PFSK-1 (cell line): ENCODE data around the gene COA4.

ENCODE experiments used
- FOXP2 ChIP-seq: optimal IDR thresholded peaks from 2 replicates; pipeline ENCODE3; 2011; ENCODE audit warnings: borderline replicate concordance, control low read depth, inconsistent platforms; ENCODE audit not compliant: insufficient read depth; ENCODE audit errors: extremely low read length, extremely low read depth
- POLR2AphosphoS5 ChIP-seq: IDR thresholded peaks from 2 replicates; pipeline ENCODE4 v1.6.1; 2012; ENCODE audit warnings: low read depth, mild to moderate bottlenecking, control low read depth, low read length, moderate library complexity
- SIN3A ChIP-seq: IDR thresholded peaks from 2 replicates; pipeline ENCODE4 v1.6.1; 2012; ENCODE audit warnings: mild to moderate bottlenecking, low read length, moderate library complexity, borderline replicate concordance; ENCODE audit not compliant: insufficient read depth
- TAF1 ChIP-seq: IDR thresholded peaks from 2 replicates; pipeline ENCODE4 v1.6.1; 2012; ENCODE audit warnings: low read length, control low read depth, borderline replicate concordance; ENCODE audit not compliant: insufficient read depth
- TF ChIP-seq, protein P1 (sequence below), 2 experiments: IDR thresholded peaks; 2 replicates each; pipeline versions ENCODE4 v1.6.1 to v1.8.0; 2011 to 2012; ENCODE audit warnings: low read depth in 2 of 2, low read length in 2 of 2, control low read depth in 1 of 2, inconsistent platforms in 1 of 2, mild to moderate bottlenecking in 1 of 2, moderate library complexity in 1 of 2; ENCODE audit not compliant: insufficient read depth in 1 of 2

COA4 gene

DNA sequence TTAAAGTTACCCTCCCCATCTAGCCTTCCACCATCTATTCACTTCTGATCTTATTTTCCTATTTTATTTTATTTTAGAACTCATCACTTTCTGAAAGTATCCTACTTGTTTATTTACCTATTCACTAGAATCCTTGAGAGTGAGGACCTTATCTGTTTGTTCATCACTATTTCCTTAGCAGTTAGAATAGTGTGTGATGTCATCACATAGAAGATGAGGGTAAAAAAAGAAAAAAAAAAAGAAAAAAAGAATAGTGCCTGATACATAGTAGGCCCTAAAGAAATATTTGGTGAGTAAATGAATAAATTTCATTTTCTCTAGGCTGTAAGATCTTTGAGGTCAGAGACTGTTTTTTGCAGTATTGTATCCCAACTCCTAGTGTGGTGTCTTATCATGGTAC lies 36.8 kb upstream of the COA4 start:
- TF ChIP-seq SIN3A (no peak), FOXP2 (no peak), POLR2AphosphoS5 (no peak), TAF1 (no peak)
- TF ChIP-seq, protein P1, sequence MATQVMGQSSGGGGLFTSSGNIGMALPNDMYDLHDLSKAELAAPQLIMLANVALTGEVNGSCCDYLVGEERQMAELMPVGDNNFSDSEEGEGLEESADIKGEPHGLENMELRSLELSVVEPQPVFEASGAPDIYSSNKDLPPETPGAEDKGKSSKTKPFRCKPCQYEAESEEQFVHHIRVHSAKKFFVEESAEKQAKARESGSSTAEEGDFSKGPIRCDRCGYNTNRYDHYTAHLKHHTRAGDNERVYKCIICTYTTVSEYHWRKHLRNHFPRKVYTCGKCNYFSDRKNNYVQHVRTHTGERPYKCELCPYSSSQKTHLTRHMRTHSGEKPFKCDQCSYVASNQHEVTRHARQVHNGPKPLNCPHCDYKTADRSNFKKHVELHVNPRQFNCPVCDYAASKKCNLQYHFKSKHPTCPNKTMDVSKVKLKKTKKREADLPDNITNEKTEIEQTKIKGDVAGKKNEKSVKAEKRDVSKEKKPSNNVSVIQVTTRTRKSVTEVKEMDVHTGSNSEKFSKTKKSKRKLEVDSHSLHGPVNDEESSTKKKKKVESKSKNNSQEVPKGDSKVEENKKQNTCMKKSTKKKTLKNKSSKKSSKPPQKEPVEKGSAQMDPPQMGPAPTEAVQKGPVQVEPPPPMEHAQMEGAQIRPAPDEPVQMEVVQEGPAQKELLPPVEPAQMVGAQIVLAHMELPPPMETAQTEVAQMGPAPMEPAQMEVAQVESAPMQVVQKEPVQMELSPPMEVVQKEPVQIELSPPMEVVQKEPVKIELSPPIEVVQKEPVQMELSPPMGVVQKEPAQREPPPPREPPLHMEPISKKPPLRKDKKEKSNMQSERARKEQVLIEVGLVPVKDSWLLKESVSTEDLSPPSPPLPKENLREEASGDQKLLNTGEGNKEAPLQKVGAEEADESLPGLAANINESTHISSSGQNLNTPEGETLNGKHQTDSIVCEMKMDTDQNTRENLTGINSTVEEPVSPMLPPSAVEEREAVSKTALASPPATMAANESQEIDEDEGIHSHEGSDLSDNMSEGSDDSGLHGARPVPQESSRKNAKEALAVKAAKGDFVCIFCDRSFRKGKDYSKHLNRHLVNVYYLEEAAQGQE (IDR thresholded peaks at IDR 0.05; ENCODE audit: insufficient read depth in 1 of 2, low read depth in 2 of 2, low read length in 2 of 2) = no peak

DNA sequence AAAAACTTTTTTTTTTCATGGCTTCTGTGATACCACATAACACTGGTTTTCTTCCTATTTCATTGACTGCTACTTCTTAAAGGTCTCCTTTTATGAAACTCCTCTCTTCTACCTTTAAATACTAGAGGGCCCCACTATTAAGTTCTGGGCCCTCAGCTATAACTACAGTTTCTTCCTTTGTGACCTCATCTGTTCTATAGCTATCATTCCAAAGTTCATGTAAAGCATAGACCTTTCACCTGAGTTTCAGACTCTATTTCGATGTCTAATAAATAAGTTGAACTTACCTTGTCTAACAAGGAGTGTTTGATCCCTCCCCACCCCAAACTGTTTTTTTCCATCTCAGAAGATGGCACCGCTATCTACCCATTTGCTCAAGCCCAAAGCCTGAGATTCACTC lies 35.4 kb upstream of the COA4 start:
- TF ChIP-seq TAF1 = no peak
- TF ChIP-seq, protein P1 (IDR thresholded peaks at IDR 0.05; ENCODE audit: insufficient read depth in 1 of 2, low read depth in 2 of 2, low read length in 2 of 2) = no peak
- TF ChIP-seq POLR2AphosphoS5 = no peak
- TF ChIP-seq SIN3A = no peak

DNA sequence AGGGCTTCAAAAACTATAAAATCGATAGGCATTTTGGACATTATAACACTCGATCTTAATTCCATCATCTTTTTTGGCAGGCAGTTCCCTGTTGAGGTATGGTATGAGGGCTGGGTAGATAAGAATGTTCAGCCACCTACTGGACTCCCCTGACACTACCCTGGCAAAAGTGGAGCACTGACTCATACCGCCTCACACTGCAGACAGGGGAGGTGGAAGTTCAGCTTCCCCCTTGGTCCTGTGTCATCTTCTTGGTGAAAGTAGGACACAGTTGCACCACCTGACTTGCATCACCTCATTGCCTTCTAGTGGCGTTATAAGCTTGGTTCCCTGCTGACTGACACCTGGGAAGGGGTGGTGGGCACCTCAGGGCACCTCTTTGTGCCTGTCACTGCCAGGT lies 30.5 kb upstream of the COA4 start:
- TF ChIP-seq SIN3A (no peak), POLR2AphosphoS5 (no peak), TAF1 (no peak), FOXP2 (no peak)
- TF ChIP-seq, protein P1 (IDR thresholded peaks at IDR 0.05; ENCODE audit: insufficient read depth in 1 of 2, low read depth in 2 of 2, low read length in 2 of 2) = no peak

DNA sequence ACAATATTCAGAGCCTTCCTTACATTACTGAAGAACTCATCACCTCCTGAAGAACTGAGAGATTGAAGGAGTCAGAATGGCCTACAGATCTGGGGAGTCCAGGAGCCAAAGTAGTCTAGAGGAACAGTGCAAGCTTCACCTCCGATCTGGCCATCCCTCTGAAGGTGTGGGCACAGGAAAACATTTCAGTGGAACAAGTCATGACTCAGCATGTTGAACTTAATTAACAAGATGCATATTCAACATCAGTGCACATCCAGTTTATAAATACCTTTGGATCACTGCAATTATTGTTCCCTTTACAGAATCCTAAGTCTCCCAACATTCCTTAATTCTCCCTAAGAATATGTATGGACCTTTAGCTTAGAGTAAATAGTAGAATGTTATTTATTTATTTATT lies 25.7 kb upstream of the COA4 start:
- TF ChIP-seq, protein P1 (IDR thresholded peaks at IDR 0.05; ENCODE audit: insufficient read depth in 1 of 2, low read depth in 2 of 2, low read length in 2 of 2) = no peak
- TF ChIP-seq FOXP2 (no peak), TAF1 (no peak), SIN3A (no peak), POLR2AphosphoS5 (no peak)

DNA sequence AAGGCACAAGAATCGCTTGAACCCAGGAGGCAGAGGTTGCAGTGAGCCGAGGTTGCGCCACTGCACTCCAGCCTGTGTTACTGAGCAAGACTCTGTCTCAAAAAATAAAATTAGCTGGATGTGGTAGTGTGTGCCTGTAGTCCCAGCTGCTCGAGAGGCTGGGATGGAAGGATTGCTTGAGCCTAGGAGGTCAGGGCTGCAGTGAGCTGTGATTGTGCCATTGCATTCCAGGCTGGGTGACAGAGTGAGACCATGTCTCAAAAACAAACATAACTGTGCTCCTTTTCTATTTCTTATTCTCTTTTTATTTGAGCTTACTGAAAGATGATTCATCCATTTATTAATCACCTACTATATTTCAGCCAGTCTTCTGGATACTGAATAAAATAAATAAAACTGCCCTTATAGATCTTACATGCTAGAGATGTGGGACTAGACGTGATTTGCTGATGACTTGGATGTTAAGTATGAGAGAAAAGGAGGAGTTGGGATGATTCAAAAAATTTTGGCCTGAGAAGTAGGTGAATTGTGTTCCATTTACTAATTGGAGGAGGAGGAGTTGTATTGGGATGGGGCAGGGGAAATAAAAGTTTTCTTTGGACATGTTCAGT lies 18.2 kb upstream of the COA4 start:
- TF ChIP-seq FOXP2 (no peak), POLR2AphosphoS5 (no peak), SIN3A (no peak), TAF1 (no peak)
- TF ChIP-seq, protein P1 (IDR thresholded peaks at IDR 0.05; ENCODE audit: insufficient read depth in 1 of 2, low read depth in 2 of 2, low read length in 2 of 2) = no peak
